Stimulated activated CD8-positive, alpha-beta memory T cell treated with anti-CD3 and anti-CD28 coated beads, Interleukin-12 subunit alpha, Interleukin-12 subunit beta, amount 100 ng/mL, for 24 hours (primary cell): ENCODE data around the gene ADAMTS15.

Experiments used
- DNase-seq: peaks from one replicate; pipeline ENCODE4 v3.0.0-alpha.2; 2020; ENCODE audit errors: extremely low read depth

Gene ADAMTS15

GRCh38 chr11:130476922-130477491, 28.6 kb downstream of the ADAMTS15 start:
- DNase-seq: no peak

GRCh38 chr11:130477586-130478203, 29.2 kb downstream of the ADAMTS15 start:
- no peak for DNase-seq

- no peak for DNase-seq
Observed at GRCh38 chr11:130478204-130478701, 29.8 kb downstream of the ADAMTS15 start.

GRCh38 chr11:130478881-130479280, 30.4 kb downstream of the ADAMTS15 start:
- DNase-seq: no peak

GRCh38 chr11:130480186-130480585, 31.7 kb downstream of the ADAMTS15 start:
- no peak for DNase-seq

GRCh38 chr11:130480711-130481140, 32.3 kb downstream of the ADAMTS15 start:
- no peak for DNase-seq

GRCh38 chr11:130483124-130483523, 34.7 kb downstream of the ADAMTS15 start:
- no peak for DNase-seq

GRCh38 chr11:130485983-130486382, 37.5 kb downstream of the ADAMTS15 start:
- no peak for DNase-seq

GRCh38 chr11:130486391-130486836, 38.0 kb downstream of the ADAMTS15 start:
- no peak for DNase-seq

GRCh38 chr11:130486987-130487923, 38.8 kb downstream of the ADAMTS15 start:
- DNase-seq: no peak

- no peak for DNase-seq
Observed at GRCh38 chr11:130487924-130488815, 39.7 kb downstream of the ADAMTS15 start.

GRCh38 chr11:130488848-130489584, 40.6 kb downstream of the ADAMTS15 start:
- DNase-seq: no peak

GRCh38 chr11:130489716-130490115, 41.3 kb downstream of the ADAMTS15 start:
- no peak for DNase-seq

GRCh38 chr11:130490682-130491449, 42.4 kb downstream of the ADAMTS15 start:
- DNase-seq: no peak

- DNase-seq: no peak
Observed at GRCh38 chr11:130498181-130498580, 49.7 kb downstream of the ADAMTS15 start.

GRCh38 chr11:130499828-130500227, 51.4 kb downstream of the ADAMTS15 start:
- DNase-seq: no peak

GRCh38 chr11:130504317-130504716, 55.9 kb downstream of the ADAMTS15 start:
- DNase-seq: no peak

GRCh38 chr11:130508913-130509312, 60.5 kb downstream of the ADAMTS15 start:
- no peak for DNase-seq

GRCh38 chr11:130509942-130510341, 61.5 kb downstream of the ADAMTS15 start:
- DNase-seq: no peak
